ENCODE data around the gene FAM98B.

The FAM98B gene

DNA sequence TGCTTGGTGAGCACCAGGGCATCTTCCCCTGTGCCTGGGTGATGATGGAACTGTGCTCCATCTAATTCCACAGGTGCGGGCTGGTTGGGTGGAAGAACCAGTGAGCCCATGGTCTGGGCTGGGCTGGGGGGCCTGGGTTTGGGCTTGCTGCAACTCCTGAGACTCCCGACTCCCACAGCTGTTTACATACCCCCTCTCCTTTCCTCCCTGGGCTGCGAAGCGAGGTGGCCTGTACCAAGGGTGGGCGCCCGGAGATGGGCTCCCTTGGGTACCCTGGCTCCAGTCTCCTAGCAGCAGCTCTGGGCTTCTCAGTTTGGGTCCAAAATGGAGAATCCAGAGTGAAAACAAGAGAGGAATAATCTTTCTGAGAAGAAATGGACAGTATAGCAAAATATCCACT lies 5.6 kb downstream of the FAM98B start (continued):
- TF ChIP-seq SETDB1 (IDR thresholded peaks at IDR 0.05; ENCODE audit: insufficient read length, low read length) (no peak), ZFP3 (tag by site-specific recombination; IDR thresholded peaks at IDR 0.05; ENCODE audit: low read depth) (no peak), KLF8 (tag by site-specific recombination; IDR thresholded peaks at IDR 0.05) (no peak)
- TF ChIP-seq, protein P1, sequence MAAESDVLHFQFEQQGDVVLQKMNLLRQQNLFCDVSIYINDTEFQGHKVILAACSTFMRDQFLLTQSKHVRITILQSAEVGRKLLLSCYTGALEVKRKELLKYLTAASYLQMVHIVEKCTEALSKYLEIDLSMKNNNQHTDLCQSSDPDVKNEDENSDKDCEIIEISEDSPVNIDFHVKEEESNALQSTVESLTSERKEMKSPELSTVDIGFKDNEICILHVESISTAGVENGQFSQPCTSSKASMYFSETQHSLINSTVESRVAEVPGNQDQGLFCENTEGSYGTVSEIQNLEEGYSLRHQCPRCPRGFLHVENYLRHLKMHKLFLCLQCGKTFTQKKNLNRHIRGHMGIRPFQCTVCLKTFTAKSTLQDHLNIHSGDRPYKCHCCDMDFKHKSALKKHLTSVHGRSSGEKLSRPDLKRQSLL (tag by site-specific recombination; IDR thresholded peaks at IDR 0.05): no peak

DNA sequence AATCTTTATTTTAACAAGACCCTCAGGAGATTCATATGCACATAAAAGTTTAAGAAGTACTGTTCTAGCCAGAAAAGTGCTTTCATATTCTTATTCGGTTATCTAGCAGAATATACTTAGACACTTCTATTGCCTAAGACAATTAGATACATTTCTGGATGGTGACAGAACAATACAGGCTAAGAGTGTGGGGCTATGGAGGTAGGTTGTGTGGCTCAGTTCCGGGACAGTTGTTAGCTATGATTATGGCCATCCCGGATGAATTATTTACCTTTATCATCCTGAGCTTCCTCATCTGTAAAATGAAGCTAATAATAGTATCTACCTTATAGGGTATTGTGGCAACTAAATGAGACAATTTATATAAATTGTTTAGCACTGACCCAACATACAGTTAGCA lies 6.6 kb downstream of the FAM98B start:
- Histone ChIP-seq H3K4me1 (ENCODE audit: control insufficient read depth, insufficient read depth, low read length) (peaks cover 4% of the 10 kb centered on the region; the same call in 1 of the 2 replicates), H3K9me3 (ENCODE audit: control insufficient read depth, insufficient read depth, low read depth, low read length) (no peaks in the 10 kb centered on the region), H3K27ac (ENCODE audit: extremely low read depth, low read depth, low read length) (no peak overlapping the region), H3K36me3 (ENCODE audit: control insufficient read depth in 2 of 2, insufficient read depth in 1 of 2, low read length in 2 of 2) (peaks cover 0 to 9% of the 10 kb centered on the region in 2 experiments; a peak in 1 of 3 replicates), H3K4me3 (ENCODE audit: low read depth, low read length) (no peak overlapping the region)
- ChIA-PET CTCF (interaction anchor here (0.6 to 1.3 kb wide), 4 partner anchors 14 to 238 kb away, joined by 3 read pairs; no protein-coding TSS in a partner anchor), POLR2A (no interaction called here)
- TF ChIP-seq, protein P2, sequence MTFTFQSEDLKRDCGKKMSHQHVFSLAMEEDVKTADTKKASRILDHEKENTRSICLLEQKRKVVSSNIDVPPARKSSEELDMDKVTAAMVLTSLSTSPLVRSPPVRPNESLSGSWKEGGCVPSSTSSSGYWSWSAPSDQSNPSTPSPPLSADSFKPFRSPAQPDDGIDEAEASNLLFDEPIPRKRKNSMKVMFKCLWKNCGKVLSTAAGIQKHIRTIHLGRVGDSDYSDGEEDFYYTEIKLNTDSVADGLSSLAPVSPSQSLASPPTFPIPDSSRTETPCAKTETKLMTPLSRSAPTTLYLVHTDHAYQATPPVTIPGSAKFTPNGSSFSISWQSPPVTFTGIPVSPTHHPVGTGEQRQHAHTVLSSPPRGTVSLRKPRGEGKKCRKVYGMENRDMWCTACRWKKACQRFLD (tag by site-specific recombination; IDR thresholded peaks at IDR 0.05): no peak
- TF ChIP-seq TCF7L2 (IDR thresholded peaks at IDR 0.05; ENCODE audit: borderline replicate concordance, low read depth, low read length) (no peak), BCL11A (tag by site-specific recombination; IDR thresholded peaks at IDR 0.05; ENCODE audit: low read depth) (no peak), SCRT1 (tag by site-specific recombination; IDR thresholded peaks at IDR 0.05; ENCODE audit: borderline replicate concordance) (no peak), RBAK (tag by site-specific recombination; IDR thresholded peaks at IDR 0.05) (no peak), ZNF596 (tag by site-specific recombination; IDR thresholded peaks at IDR 0.05) (no peak), EGR2 (tag by site-specific recombination; IDR thresholded peaks at IDR 0.05; ENCODE audit: low read depth) (no peak), ZNF777 (tag by site-specific recombination; IDR thresholded peaks at IDR 0.05; ENCODE audit: borderline replicate concordance) (no peak)

DNA sequence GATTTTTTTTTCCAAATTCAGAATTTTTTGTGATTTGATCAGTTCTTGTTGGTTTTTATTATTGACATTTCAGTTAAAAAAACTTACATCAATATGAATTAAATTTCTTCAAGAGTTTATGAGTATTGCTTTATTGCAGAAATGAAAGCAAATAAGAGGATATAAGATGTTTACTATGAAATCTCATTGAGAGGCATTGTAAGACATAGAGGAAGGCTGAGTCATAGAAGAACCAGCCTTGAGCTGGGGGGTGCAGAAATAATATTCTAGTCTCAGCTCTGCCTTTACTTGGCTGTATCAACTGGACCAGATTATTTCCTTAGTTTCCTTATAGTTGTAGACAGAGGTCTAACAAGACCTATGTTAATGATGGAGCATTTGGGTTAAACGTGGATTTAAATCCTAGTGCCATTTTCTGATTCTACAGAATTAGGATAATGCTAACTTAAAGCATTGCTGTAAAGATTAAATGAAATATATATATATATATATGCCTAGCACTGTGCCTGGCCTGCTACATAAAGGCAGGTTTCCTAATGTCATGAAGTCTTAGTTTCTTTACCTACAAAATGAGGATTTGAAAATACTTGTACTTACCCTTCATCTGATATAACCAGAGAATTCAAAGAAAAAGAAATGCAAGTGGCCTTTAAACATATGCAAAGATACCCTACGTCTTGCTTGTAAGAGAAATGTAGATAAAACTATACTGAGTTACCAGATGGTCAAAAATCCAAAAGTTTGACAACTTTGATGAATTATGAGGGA lies 7.3 kb downstream of the FAM98B start:
- no peak overlapping the region for H3K27ac ChIP-seq (ENCODE audit: extremely low read depth, low read depth, low read length)
- ChIA-PET CTCF (interaction anchor here (0.6 to 1.0 kb wide), 2 partner anchors 229 to 238 kb away, joined by 3 read pairs; no protein-coding TSS in a partner anchor), POLR2A (no interaction called here)
- H3K4me3 ChIP-seq (ENCODE audit: low read depth, low read length): no peak overlapping the region
- H3K4me1 ChIP-seq (ENCODE audit: control insufficient read depth, insufficient read depth, low read length): no peaks in the 10 kb centered on the region; the same call in 1 of the 2 replicates
- H3K9me3 ChIP-seq (ENCODE audit: control insufficient read depth, insufficient read depth, low read depth, low read length): no peaks in the 10 kb centered on the region
- peaks cover 0 to 9% of the 10 kb centered on the region in 2 experiments; a peak in 1 of 3 replicates for H3K36me3 ChIP-seq (ENCODE audit: control insufficient read depth in 2 of 2, insufficient read depth in 1 of 2, low read length in 2 of 2)
- TF ChIP-seq ZNF391 (tag by site-specific recombination; IDR thresholded peaks at IDR 0.05; ENCODE audit: borderline replicate concordance, low read depth): no peak
- no peak for TF ChIP-seq ZNF174 (tag by site-specific recombination; IDR thresholded peaks at IDR 0.05)
- TF ChIP-seq ZNF175 (tag by site-specific recombination; IDR thresholded peaks at IDR 0.05): no peak
- TF ChIP-seq ZNF248 (tag by site-specific recombination; IDR thresholded peaks at IDR 0.05): no peak
- no peak for TF ChIP-seq ZFP3 (tag by site-specific recombination; IDR thresholded peaks at IDR 0.05; ENCODE audit: low read depth)
- no peak for TF ChIP-seq ZNF707 (tag by site-specific recombination; IDR thresholded peaks at IDR 0.05)
- no peak for TF ChIP-seq SETDB1 (IDR thresholded peaks at IDR 0.05; ENCODE audit: insufficient read length, low read length)
- TF ChIP-seq ZNF155 (tag by site-specific recombination; IDR thresholded peaks at IDR 0.05): no peak
- TF ChIP-seq TRIM28 (IDR thresholded peaks at IDR 0.05; ENCODE audit: borderline replicate concordance, low read length): no peak
- TF ChIP-seq, protein P3, sequence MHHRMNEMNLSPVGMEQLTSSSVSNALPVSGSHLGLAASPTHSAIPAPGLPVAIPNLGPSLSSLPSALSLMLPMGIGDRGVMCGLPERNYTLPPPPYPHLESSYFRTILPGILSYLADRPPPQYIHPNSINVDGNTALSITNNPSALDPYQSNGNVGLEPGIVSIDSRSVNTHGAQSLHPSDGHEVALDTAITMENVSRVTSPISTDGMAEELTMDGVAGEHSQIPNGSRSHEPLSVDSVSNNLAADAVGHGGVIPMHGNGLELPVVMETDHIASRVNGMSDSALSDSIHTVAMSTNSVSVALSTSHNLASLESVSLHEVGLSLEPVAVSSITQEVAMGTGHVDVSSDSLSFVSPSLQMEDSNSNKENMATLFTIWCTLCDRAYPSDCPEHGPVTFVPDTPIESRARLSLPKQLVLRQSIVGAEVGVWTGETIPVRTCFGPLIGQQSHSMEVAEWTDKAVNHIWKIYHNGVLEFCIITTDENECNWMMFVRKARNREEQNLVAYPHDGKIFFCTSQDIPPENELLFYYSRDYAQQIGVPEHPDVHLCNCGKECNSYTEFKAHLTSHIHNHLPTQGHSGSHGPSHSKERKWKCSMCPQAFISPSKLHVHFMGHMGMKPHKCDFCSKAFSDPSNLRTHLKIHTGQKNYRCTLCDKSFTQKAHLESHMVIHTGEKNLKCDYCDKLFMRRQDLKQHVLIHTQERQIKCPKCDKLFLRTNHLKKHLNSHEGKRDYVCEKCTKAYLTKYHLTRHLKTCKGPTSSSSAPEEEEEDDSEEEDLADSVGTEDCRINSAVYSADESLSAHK (tag by site-specific recombination; IDR thresholded peaks at IDR 0.05): no peak
- no peak for TF ChIP-seq FEZF1 (tag by site-specific recombination; IDR thresholded peaks at IDR 0.05)
